ENCODE data around the gene TBC1D2B. TPM values are rescaled to one million over a fixed set of nuclear protein-coding genes. Genes with fewer than 3 reads are reported as not detected.

The TBC1D2B gene
- total RNA-seq, 1 experiment from 2014 or later, result 17.6 TPM

DNA sequence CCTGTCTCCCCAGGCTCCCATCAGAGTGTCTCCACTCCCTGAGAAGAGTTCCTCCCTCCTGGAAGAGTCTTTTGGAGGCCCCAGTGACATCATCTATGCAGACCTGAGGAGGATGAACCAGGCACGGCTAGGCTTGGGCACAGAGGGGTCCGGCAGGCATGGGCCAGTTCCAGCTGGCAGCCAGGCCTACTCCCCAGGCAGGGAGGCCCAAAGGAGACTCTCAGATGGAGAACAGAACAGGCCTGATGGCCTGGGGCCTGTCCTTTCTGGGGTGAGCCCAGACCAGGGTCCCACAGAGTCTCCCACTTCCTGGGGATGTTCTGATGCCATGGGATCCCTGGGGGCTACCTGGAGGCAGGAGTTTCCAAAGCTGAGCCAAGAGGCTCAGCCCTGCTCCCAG is 23.4 kb upstream of the TBC1D2B start:
- no peak overlapping the region for H3K4me3 Mint-ChIP-seq
- Histone ChIP-seq H3K27ac (ENCODE audit: insufficient read length, low read depth, low read length) (no peak overlapping the region), H2BK5ac (ENCODE audit: insufficient read length, low read length) (no peak overlapping the region), H2BK120ac (ENCODE audit: low read depth, low read length, poor library complexity, severe bottlenecking) (no peak overlapping the region), H3K4me2 (ENCODE audit: insufficient read depth, insufficient read length, low read length) (no peak overlapping the region), H3T11ph (ENCODE audit: low read length) (no peak overlapping the region), H4K5ac (ENCODE audit: insufficient read length, low read depth, low read length) (no peak overlapping the region), H4K20me1 (ENCODE audit: control insufficient read depth, insufficient read depth, insufficient read length) (no peaks in the 10 kb centered on the region), H3K4me1 (ENCODE audit: insufficient read depth, low read length) (no peaks in the 10 kb centered on the region), H4K8ac (replicated peaks; ENCODE audit: insufficient read length, low read depth, low read length) (no peak overlapping the region), H4K91ac (ENCODE audit: insufficient read length, low read depth, low read length) (no peak overlapping the region), H3K79me2 (ENCODE audit: insufficient read depth, low read length) (no peaks in the 10 kb centered on the region), H3K56ac (ENCODE audit: insufficient read length, low read depth, low read length) (no peak overlapping the region), H3K9ac (ENCODE audit: extremely low read depth, insufficient read length, low read length) (no peak overlapping the region), H2BK12ac (ENCODE audit: insufficient read length, low read depth, low read length) (no peak overlapping the region), H3K4ac (ENCODE audit: low read depth, low read length) (no peak overlapping the region), H3K18ac (ENCODE audit: insufficient read length, low read depth, low read length) (no peak overlapping the region), H3K79me1 (ENCODE audit: insufficient read depth, low read depth, low read length, poor library complexity, severe bottlenecking) (no peaks in the 10 kb centered on the region), H3K14ac (ENCODE audit: insufficient read depth, low read length) (no peak overlapping the region), H3K9me3 (ENCODE audit: control insufficient read depth, low read depth, low read length) (no peaks in the 10 kb centered on the region), H3K23ac (ENCODE audit: insufficient read length, low read depth, low read length) (no peak overlapping the region), H3K23me2 (ENCODE audit: insufficient read length, low read depth, low read length, poor library complexity, severe bottlenecking) (no peaks in the 10 kb centered on the region), H3K27me3 (ENCODE audit: insufficient read depth, low read length) (no peaks in the 10 kb centered on the region), H2AK5ac (ENCODE audit: insufficient read length, low read length) (no peak overlapping the region), H2AFZ (ENCODE audit: low read length) (no peak overlapping the region), H2BK15ac (ENCODE audit: low read depth, low read length) (no peak overlapping the region), H2BK20ac (ENCODE audit: low read depth, low read length, poor library complexity, severe bottlenecking) (no peak overlapping the region)
- H3K4me1 Mint-ChIP-seq, result no peaks in the 10 kb centered on the region
- H3K27ac Mint-ChIP-seq, result peak overlapping the region in 1 of 3 experiments; percentile 79; a peak in 1 of 7 replicates
- DNase-seq, result no peak
- TF ChIP-seq, protein P1, sequence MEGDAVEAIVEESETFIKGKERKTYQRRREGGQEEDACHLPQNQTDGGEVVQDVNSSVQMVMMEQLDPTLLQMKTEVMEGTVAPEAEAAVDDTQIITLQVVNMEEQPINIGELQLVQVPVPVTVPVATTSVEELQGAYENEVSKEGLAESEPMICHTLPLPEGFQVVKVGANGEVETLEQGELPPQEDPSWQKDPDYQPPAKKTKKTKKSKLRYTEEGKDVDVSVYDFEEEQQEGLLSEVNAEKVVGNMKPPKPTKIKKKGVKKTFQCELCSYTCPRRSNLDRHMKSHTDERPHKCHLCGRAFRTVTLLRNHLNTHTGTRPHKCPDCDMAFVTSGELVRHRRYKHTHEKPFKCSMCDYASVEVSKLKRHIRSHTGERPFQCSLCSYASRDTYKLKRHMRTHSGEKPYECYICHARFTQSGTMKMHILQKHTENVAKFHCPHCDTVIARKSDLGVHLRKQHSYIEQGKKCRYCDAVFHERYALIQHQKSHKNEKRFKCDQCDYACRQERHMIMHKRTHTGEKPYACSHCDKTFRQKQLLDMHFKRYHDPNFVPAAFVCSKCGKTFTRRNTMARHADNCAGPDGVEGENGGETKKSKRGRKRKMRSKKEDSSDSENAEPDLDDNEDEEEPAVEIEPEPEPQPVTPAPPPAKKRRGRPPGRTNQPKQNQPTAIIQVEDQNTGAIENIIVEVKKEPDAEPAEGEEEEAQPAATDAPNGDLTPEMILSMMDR (conservative IDR thresholded peaks at IDR 0.05), result no peak
- H3K9me3 Mint-ChIP-seq, result no peaks in the 10 kb centered on the region
- WGBS (ENCODE audit: extremely low coverage, insufficient read length, low lambda C conversion rate), result no CpG with 5 or more reads among the region's 2 CpGs
- H3K36me3 Mint-ChIP-seq (ENCODE audit: insufficient read depth in 1 of 3, low read depth in 3 of 3), result peaks cover 2 to 7% (median 7%) of the 10 kb centered on the region in 3 experiments; a peak in 5 of 7 replicates
- peaks cover 3% of the 10 kb centered on the region for H3K27me3 Mint-ChIP-seq (ENCODE audit: low read depth)

Data from H9 (cell line).